A549 treated with dexamethasone at 1 μM for 4 hours (cell line): ENCODE measurements around the gene AQP12B. TPM values are rescaled to one million over a fixed set of nuclear protein-coding genes. Genes with fewer than 3 reads are reported as not detected.

ENCODE experiments used
- total RNA-seq: library from RNA; stranded (reverse); fragments of 200-300 nt; extraction: Qiagen RNA extraction; gene quantifications from 5 replicates; pipeline ENCODE4 v1.2.3, GENCODE V29; 2022

Gene AQP12B, protein sequence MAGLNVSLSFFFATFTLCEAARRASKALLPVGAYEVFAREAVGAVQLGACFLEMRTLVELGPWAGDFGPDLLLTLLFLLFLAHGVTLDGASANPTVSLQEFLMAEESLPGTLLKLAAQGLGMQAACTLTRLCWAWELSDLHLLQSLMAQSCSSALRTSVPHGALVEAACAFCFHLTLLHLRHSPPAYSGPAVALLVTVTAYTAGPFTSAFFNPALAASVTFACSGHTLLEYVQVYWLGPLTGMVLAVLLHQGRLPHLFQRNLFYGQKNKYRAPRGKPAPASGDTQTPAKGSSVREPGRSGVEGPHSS
- not detected in 5 replicates for total RNA-seq

DNA sequence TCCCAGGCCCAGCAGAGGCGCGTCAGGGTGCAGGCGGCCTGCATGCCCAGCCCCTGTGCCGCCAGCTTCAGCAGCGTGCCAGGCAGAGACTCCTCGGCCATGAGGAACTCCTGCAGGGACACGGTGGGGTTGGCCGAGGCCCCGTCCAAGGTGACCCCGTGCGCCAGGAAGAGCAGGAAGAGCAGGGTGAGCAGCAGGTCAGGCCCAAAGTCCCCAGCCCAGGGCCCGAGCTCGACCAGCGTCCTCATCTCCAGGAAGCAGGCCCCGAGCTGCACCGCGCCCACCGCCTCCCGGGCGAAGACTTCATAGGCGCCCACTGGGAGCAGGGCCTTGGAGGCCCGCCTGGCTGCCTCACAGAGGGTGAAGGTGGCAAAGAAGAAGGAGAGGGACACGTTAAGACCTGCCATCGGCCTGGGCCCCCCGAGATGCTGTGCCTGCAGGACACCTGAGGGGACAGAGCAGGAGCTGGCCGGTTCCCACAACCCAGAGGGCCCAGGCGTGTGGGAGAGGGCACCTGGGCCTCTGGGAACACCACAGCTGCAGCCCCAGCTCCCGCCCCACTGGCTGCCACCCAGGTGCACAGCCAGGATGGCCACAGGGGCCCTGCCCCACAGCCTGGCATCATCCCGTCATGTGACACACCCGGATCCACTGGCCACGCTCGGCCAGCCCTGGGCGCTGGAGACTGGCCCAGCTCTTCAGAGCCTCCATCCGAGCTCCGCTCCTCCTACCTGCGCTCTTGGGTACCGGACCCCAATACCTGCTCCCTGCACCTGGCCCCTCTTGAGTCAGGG lies at the start of gene AQP12B:
TSS of gene AQP12B (minus strand) at position 455 of the 794 bp plus-strand sequence. CDS start at position 407, 48 bp downstream.

DNA sequence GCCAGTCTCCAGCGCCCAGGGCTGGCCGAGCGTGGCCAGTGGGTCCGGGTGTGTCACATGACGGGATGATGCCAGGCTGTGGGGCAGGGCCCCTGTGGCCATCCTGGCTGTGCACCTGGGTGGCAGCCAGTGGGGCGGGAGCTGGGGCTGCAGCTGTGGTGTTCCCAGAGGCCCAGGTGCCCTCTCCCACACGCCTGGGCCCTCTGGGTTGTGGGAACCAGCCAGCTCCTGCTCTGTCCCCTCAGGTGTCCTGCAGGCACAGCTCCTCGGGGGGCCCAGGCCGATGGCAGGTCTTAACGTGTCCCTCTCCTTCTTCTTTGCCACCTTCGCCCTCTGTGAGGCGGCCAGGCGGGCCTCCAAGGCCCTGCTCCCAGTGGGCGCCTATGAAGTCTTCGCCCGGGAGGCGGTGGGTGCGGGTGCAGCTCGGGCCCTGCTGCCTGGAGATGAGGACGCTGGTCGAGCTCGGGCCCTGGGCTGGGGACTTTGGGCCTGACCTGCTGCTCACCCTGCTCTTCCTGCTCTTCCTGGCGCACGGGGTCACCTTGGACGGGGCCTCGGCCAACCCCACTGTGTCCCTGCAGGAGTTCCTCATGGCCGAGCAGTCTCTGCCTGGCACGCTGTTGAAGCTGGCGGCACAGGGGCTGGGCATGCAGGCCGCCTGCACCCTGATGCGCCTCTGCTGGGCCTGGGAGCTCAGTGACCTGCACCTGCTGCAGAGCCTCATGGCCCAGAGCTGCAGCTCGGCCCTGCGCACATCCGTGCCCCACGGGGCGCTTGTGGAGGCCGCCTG lies 9.1 kb upstream of the AQP12B start, which contains the start of gene AQP12A:
TSS of gene AQP12A (plus strand) at position 236 of the 790 bp plus-strand sequence. CDS start at position 284, 48 bp downstream.

Other genes with a start within 250 kb of the AQP12B start
- gene GPC1, start 247.2 kb downstream of the AQP12B start, total RNA-seq: 148 to 254 TPM (median 237 TPM) in 5 replicates
- gene ANKMY1, start 124.9 kb downstream of the AQP12B start, total RNA-seq: 6.1 to 10.7 TPM (median 9.3 TPM) in 5 replicates
- gene DUSP28, start 122.5 kb downstream of the AQP12B start, total RNA-seq: 4.6 to 6.8 TPM (median 6.4 TPM) in 5 replicates
- 38.2 to 63.2 TPM (median 61.5 TPM) in 5 replicates for gene RNPEPL1, start 114.4 kb downstream of the AQP12B start, total RNA-seq
- gene CAPN10, start 96.2 kb downstream of the AQP12B start, total RNA-seq: 14.6 to 25.0 TPM (median 22.2 TPM) in 5 replicates
- 0.32 to 0.83 TPM (median 0.68 TPM) in 5 replicates for gene GPR35, start 57.4 kb downstream of the AQP12B start, total RNA-seq
- not detected in 5 replicates for gene AQP12A, start 9.0 kb upstream of the AQP12B start, total RNA-seq
- gene KIF1A, start 137.3 kb upstream of the AQP12B start, total RNA-seq: 0.66 to 0.84 TPM (median 0.73 TPM) in 5 replicates
- not detected in 5 replicates for gene AGXT, start 185.9 kb upstream of the AQP12B start, total RNA-seq
- gene MAB21L4, start 213.3 kb upstream of the AQP12B start, total RNA-seq: 0.14 to 0.36 TPM (median 0.29 TPM) in 5 replicates
- not detected in 5 replicates for gene CROCC2, start 223.5 kb upstream of the AQP12B start, total RNA-seq